B cell (primary cell): ENCODE results near the gene RSBN1. TPM values are rescaled to one million over a fixed set of nuclear protein-coding genes. Genes with fewer than 3 reads are reported as not detected.
A peak's percentile ranks its signal among the peaks of the same experiment; 100 is the strongest.

Experiments
- ATAC-seq: fragments of 200-7000 bp; cut with Tn5 transposase; one replicate; pipeline ENCODE4 v1.10.0; 2021; ENCODE audit warnings: low read depth, mild to moderate bottlenecking, moderate number of reproducible peaks, moderate library complexity
- CTCF ChIA-PET: fragments of 350-600 bp; sonication (Branson Sonifier 250); formaldehyde crosslinking; loops from one replicate; lab custom pipeline; 2021; ENCODE audit warnings: antibody characterized with exemption, inconsistent platforms; lab: Charles Lee
- POLR2A ChIA-PET: fragments of 350-600 bp; sonication (Branson Sonifier 250); formaldehyde crosslinking; loops from one replicate; lab custom pipeline; 2021; ENCODE audit warnings: antibody characterized with exemption; lab: Charles Lee
- DNase-seq: peaks from one replicate; pipeline ENCODE4 v3.0.0; 2013
- H2AFZ ChIP-seq: 2 replicates; pipeline ENCODE4 v1.6.1; 2012; ENCODE audit warnings: mild to moderate bottlenecking, low read depth, low read length; ENCODE audit not compliant: insufficient read depth, poor library complexity, severe bottlenecking
- H3K27ac ChIP-seq, 2 donors: 1 replicate in 1 of 2; 2 replicates in 1 of 2; pipeline ENCODE4 v1.5.1; 2012 to 2013; ENCODE audit warnings: low read length in 2 of 2, mild to moderate bottlenecking in 2 of 2, moderate library complexity in 1 of 2
- H3K27me3 ChIP-seq, 4 experiments: fragments of 200-600 bp in 1 of 4; sonication (generic) in 1 of 4; replicated peaks in 1 of 4; 1 replicate in 2 of 4; 2 replicates in 2 of 4; pipeline versions ENCODE4 v1.6.1 to v1.7.0; 2013 to 2016; ENCODE audit warnings: low read length in 3 of 4, mild to moderate bottlenecking in 2 of 4, mixed read lengths in 1 of 4, moderate library complexity in 1 of 4; ENCODE audit not compliant: insufficient read depth in 4 of 4, control insufficient read depth in 3 of 4; ENCODE audit errors: control extremely low read depth in 1 of 4
- H3K36me3 ChIP-seq, 2 experiments: replicated peaks in 1 of 2; 1 replicate in 1 of 2; 2 replicates in 1 of 2; pipeline versions ENCODE4 v1.6.1 to v1.7.1; 2013; ENCODE audit warnings: low read length in 1 of 2; ENCODE audit not compliant: insufficient read depth in 2 of 2, control insufficient read depth in 1 of 2; ENCODE audit errors: control extremely low read depth in 1 of 2, extremely low read depth in 1 of 2
- H3K4me1 ChIP-seq, 2 donors: fragments of 200-600 bp in 1 of 2; sonication (generic) in 1 of 2; 1 replicate in 1 of 2; 2 replicates in 1 of 2; pipeline versions ENCODE4 v1.5.1 to v1.6.1; 2013 to 2017; ENCODE audit warnings: low read length in 2 of 2; ENCODE audit not compliant: control insufficient read depth in 2 of 2, insufficient read depth in 2 of 2
- H3K4me2 ChIP-seq: replicated peaks from 2 replicates; pipeline ENCODE3; 2012; ENCODE audit warnings: mild to moderate bottlenecking, low read depth, low read length; ENCODE audit not compliant: poor library complexity, severe bottlenecking
- H3K4me3 ChIP-seq, 5 experiments: fragments of 200-600 bp in 1 of 5; sonication (generic) in 1 of 5; 1 replicate in 3 of 5; 2 replicates in 2 of 5; pipeline versions ENCODE4 v1.5.1 to v1.7.0; 2011 to 2016; ENCODE audit warnings: low read length in 4 of 5, mild to moderate bottlenecking in 4 of 5, low read depth in 2 of 5, control low read depth in 1 of 5, moderate library complexity in 1 of 5; ENCODE audit not compliant: insufficient read depth in 1 of 5; ENCODE audit errors: control extremely low read depth in 1 of 5, extremely low read depth in 1 of 5
- H3K79me2 ChIP-seq: fragments of 200-600 bp; sonication (generic); one replicate; pipeline ENCODE4 v1.6.0; 2016; ENCODE audit warnings: low read length; ENCODE audit not compliant: control insufficient read depth, insufficient read depth
- H3K9ac ChIP-seq: fragments of 200-600 bp; sonication (generic); 2 replicates; pipeline ENCODE4 v1.6.1; 2017; ENCODE audit warnings: mild to moderate bottlenecking, low read length, moderate library complexity
- H3K9me3 ChIP-seq, 3 donors: one replicate each; pipeline versions ENCODE4 v1.6.1 to v1.7.1; 2013; ENCODE audit warnings: low read length in 2 of 3; ENCODE audit not compliant: control insufficient read depth in 2 of 3, insufficient read depth in 1 of 3; ENCODE audit errors: control extremely low read depth in 1 of 3
- H4K20me1 ChIP-seq: 2 replicates; pipeline ENCODE4 v1.6.0; 2012; ENCODE audit warnings: mild to moderate bottlenecking, low read length; ENCODE audit not compliant: insufficient read depth, control insufficient read depth, poor library complexity, severe bottlenecking
- H3K27ac Mint-ChIP-seq: one replicate; pipeline ENCODE4 v1.8.0; 2021; ENCODE audit warnings: mixed read lengths
- H3K27me3 Mint-ChIP-seq: one replicate; pipeline ENCODE4 v1.8.0; 2021; ENCODE audit warnings: mixed read lengths
- H3K4me1 Mint-ChIP-seq: one replicate; pipeline ENCODE4 v1.8.0; 2021; ENCODE audit warnings: mixed read lengths
- H3K4me3 Mint-ChIP-seq: one replicate; pipeline ENCODE4 v1.8.0; 2021; ENCODE audit warnings: mixed read lengths
- H3K9me3 Mint-ChIP-seq: one replicate; pipeline ENCODE4 v1.8.0; 2022; ENCODE audit warnings: mixed read lengths; ENCODE audit not compliant: insufficient read depth
- EZH2 ChIP-seq: IDR thresholded peaks from 2 replicates; pipeline ENCODE4 v1.6.1; 2012; ENCODE audit warnings: borderline replicate concordance, low read depth, mild to moderate bottlenecking, moderate library complexity, low read length; ENCODE audit not compliant: insufficient read depth, poor library complexity, severe bottlenecking
- WGBS: methylation state at CpG from one replicate; pipeline ENCODE4 v1.1.5; 2013; ENCODE audit warnings: missing lambda C conversion rate; ENCODE audit not compliant: insufficient coverage; 5-methylcytosine and 5-hydroxymethylcytosine counted together
- intact Hi-C: fragments of 100-400 bp; cut with micrococcal nuclease; formaldehyde crosslinking; loops from one replicate; pipeline ENCODE4 v1.10.0; 2022
- polyA plus RNA-seq: library from polyadenylated mRNA; depleted of rRNA; stranded (reverse); fragments of >200 nt; gene quantifications from 2 replicates; pipeline ENCODE4 v1.2.3, GENCODE V29; 2012
- total RNA-seq, 2 donors: library from RNA; stranded (reverse); fragments of 120-200 nt in 1 of 2; gene quantifications; 1 replicate in 1 of 2; 2 replicates in 1 of 2; pipeline versions ENCODE4 v1.2.3 to v1.2.4, GENCODE V29; 2013 to 2022
- TF ChIP-seq, protein P1 (sequence below): fragments of 200-600 bp; IDR thresholded peaks from one replicate; pipeline ENCODE4 v1.8.0; 2022; ENCODE audit warnings: antibody characterized with exemption, mild to moderate bottlenecking

Gene RSBN1
- total and polyA plus RNA-seq, 2 donors (not counting 1 experiment from before 2014, with no cell fraction given) = 20.6 to 40.2 TPM

DNA sequence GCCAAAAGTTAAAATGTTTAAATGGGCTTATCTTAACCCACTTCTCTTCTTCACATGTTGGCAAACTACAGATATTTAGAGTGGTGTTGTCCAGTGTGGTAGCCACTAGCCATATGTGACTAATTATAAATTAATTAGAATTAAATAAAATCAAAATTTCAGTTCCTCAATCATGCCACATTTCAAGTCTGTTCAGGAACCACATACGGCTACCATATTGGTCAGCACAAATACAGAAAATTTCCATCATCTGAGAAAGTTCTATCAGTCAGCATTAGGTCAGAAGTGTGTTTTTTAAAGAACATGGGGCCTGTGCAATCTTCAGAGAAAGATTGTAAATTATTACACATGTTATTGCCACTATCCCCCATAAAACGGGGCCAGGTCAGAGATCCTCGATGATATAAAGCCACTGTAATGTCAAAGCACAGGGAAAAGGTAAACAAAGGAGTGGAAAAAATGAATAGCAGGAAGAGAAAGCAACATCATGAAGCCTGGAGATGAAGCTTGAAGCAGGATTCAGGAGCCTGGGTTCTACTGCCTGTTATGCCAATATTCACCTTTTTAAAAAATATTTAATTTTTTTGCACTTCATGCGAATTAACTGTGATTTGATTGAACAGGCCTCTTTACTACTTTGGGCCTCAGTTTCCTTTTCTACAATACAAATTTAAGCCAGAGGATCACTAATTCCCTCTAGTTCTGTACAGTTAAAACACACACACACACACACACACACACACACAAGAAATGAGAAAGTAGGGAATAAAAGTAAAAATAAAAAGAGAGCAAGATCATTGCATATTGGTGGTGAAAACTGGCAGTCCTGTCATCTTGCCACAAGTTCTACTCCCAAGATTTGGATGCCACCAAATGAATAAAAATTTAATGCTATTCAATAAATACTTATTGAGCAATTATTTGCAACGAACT is 2.3 kb downstream of the RSBN1 start:
- TF ChIP-seq, protein P1, sequence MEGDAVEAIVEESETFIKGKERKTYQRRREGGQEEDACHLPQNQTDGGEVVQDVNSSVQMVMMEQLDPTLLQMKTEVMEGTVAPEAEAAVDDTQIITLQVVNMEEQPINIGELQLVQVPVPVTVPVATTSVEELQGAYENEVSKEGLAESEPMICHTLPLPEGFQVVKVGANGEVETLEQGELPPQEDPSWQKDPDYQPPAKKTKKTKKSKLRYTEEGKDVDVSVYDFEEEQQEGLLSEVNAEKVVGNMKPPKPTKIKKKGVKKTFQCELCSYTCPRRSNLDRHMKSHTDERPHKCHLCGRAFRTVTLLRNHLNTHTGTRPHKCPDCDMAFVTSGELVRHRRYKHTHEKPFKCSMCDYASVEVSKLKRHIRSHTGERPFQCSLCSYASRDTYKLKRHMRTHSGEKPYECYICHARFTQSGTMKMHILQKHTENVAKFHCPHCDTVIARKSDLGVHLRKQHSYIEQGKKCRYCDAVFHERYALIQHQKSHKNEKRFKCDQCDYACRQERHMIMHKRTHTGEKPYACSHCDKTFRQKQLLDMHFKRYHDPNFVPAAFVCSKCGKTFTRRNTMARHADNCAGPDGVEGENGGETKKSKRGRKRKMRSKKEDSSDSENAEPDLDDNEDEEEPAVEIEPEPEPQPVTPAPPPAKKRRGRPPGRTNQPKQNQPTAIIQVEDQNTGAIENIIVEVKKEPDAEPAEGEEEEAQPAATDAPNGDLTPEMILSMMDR = no peak
- TF ChIP-seq EZH2 = no peak
- intact Hi-C loops = loop anchor here (5.0 to 10.0 kb wide), 4 partner anchors 537 to 1095 kb away; partner anchors contain the start of genes NRAS, PPM1J and SLC16A1
- Mint-ChIP-seq H3K4me3 (peak overlapping the region; percentile 60), H3K4me1 (peaks cover 52% of the 10 kb centered on the region), H3K9me3 (no peaks in the 10 kb centered on the region), H3K27me3 (no peaks in the 10 kb centered on the region), H3K27ac (no peak overlapping the region)
- ATAC-seq = no peak
- Histone ChIP-seq H3K4me3 (peak overlapping the region in 2 of 5 experiments; percentile 15 to 78), H2AFZ (no peak overlapping the region), H3K9me3 (no peaks in the 10 kb centered on the region), H4K20me1 (peaks cover 41% of the 10 kb centered on the region), H3K27me3 (no peaks in the 10 kb centered on the region), H3K4me2 (peak overlapping the region; percentile 76), H3K4me1 (peaks cover 32 to 33% of the 10 kb centered on the region in 2 donors), H3K79me2 (peaks cover 68% of the 10 kb centered on the region), H3K36me3 (peaks cover 0 to 7% of the 10 kb centered on the region in 2 experiments), H3K27ac (peak overlapping the region in 1 of 2 donors; percentile 7), H3K9ac (peak overlapping the region; percentile 88)
- no peak for DNase-seq
- CTCF ChIA-PET = no interaction called here
- POLR2A ChIA-PET = no interaction called here
- WGBS = no CpG with 5 or more reads among the region's 5 CpGs
